H1 (cell line): ENCODE measurements around the gene TPPP2. TPM values are rescaled to one million over a fixed set of nuclear protein-coding genes. Genes with fewer than 3 reads are reported as not detected.
"Not testable (repeated sequence)": the region's sequence is repeated elsewhere in the genome, so short reads cannot be mapped to it uniquely, and the experiment has no call there.

Experiments
- CTCF ChIA-PET: fragments of 300-600 bp; sonication (Branson Sonifier 250); formaldehyde crosslinking; loops from one replicate; lab custom pipeline; 2021; ENCODE audit not compliant: partially characterized antibody; lab: Charles Lee
- POLR2A ChIA-PET: fragments of 300-600 bp; sonication (Branson Sonifier 250); formaldehyde crosslinking; loops from one replicate; lab custom pipeline; 2021; ENCODE audit warnings: inconsistent platforms; ENCODE audit not compliant: partially characterized antibody; lab: Charles Lee
- DNase-seq, 2 experiments: peaks; one replicate each; pipeline versions ENCODE4 v3.0.0 to v3.0.0-alpha.2; 2010 to 2022; ENCODE audit warnings: low spot score in 2 of 2, low read depth in 1 of 2, mixed read lengths in 1 of 2
- FAIRE-seq: peaks from 2 replicates; lab custom pipeline; 2011; peaks lifted over from hg19 to GRCh38; lab: Jason Lieb, UNC
- H2AFZ ChIP-seq: 2 replicates; pipeline ENCODE4 v1.8.1; 2012; ENCODE audit warnings: low read length, inconsistent platforms
- H2AK5ac ChIP-seq: 2 replicates; pipeline ENCODE4 v1.6.1; 2013; ENCODE audit warnings: low read depth, low read length
- H2BK120ac ChIP-seq: replicated peaks from 2 replicates; pipeline ENCODE3; 2013; ENCODE audit warnings: low read depth, low read length, inconsistent platforms
- H2BK12ac ChIP-seq: 2 replicates; pipeline ENCODE4 v1.6.1; 2013; ENCODE audit warnings: low read depth, low read length
- H2BK15ac ChIP-seq: 2 replicates; pipeline ENCODE4 v1.6.1; 2013; ENCODE audit warnings: low read length
- H2BK20ac ChIP-seq: 2 replicates; pipeline ENCODE4 v1.6.1; 2013; ENCODE audit warnings: low read length
- H2BK5ac ChIP-seq: 2 replicates; pipeline ENCODE4 v1.6.1; 2013; ENCODE audit warnings: low read depth, low read length
- H3K14ac ChIP-seq: 2 replicates; pipeline ENCODE4 v1.6.1; 2013; ENCODE audit warnings: inconsistent platforms; ENCODE audit not compliant: insufficient read length
- H3K18ac ChIP-seq: 2 replicates; pipeline ENCODE4 v1.6.1; 2013; ENCODE audit warnings: low read length; ENCODE audit errors: extremely low read depth
- H3K23ac ChIP-seq: 2 replicates; pipeline ENCODE4 v1.6.1; 2013; ENCODE audit warnings: inconsistent platforms; ENCODE audit not compliant: insufficient read length
- H3K23me2 ChIP-seq: 2 replicates; pipeline ENCODE4 v1.6.1; 2013; ENCODE audit warnings: low read depth, low read length
- H3K27ac ChIP-seq: 2 replicates; pipeline ENCODE4 v1.6.1; 2011; ENCODE audit warnings: low read depth, low read length, inconsistent platforms
- H3K27me3 ChIP-seq, 4 experiments: replicated peaks in 1 of 4; 1 replicate in 1 of 4; 2 replicates in 3 of 4; pipeline versions ENCODE4 v1.6.1 to v1.8.1; 2011 to 2013; ENCODE audit warnings: low read length in 3 of 4, mild to moderate bottlenecking in 3 of 4, inconsistent platforms in 2 of 4, mixed read lengths in 2 of 4, moderate library complexity in 1 of 4; ENCODE audit not compliant: control insufficient read depth in 3 of 4, insufficient read depth in 3 of 4; ENCODE audit errors: extremely low read depth in 1 of 4
- H3K36me3 ChIP-seq, 4 experiments: 2 replicates each; pipeline versions ENCODE4 v1.6.1 to v1.8.1; 2011 to 2013; ENCODE audit warnings: mild to moderate bottlenecking in 4 of 4, low read length in 3 of 4, moderate library complexity in 2 of 4, control low read depth in 1 of 4, inconsistent platforms in 1 of 4; ENCODE audit not compliant: insufficient read depth in 4 of 4, control insufficient read depth in 2 of 4
- H3K4ac ChIP-seq: replicated peaks from 2 replicates; pipeline ENCODE3; 2013; ENCODE audit warnings: low read length, low read depth, mixed read lengths, inconsistent platforms; ENCODE audit not compliant: insufficient read length
- H3K4me1 ChIP-seq, 4 experiments: replicated peaks in 1 of 4; 1 replicate in 1 of 4; 2 replicates in 3 of 4; pipeline versions ENCODE4 v1.6.1 to v1.8.1; 2011 to 2013; ENCODE audit warnings: low read length in 3 of 4, inconsistent platforms in 2 of 4, mixed read lengths in 1 of 4; ENCODE audit not compliant: insufficient read depth in 4 of 4, control insufficient read depth in 3 of 4
- H3K4me2 ChIP-seq, 2 experiments: 2 replicates each; pipeline versions ENCODE4 v1.6.1 to v1.8.1; 2011 to 2013; ENCODE audit warnings: low read depth in 2 of 2, low read length in 2 of 2, control low read depth in 1 of 2, inconsistent platforms in 1 of 2, mild to moderate bottlenecking in 1 of 2; ENCODE audit not compliant: insufficient read depth in 1 of 2
- H3K4me3 ChIP-seq, 4 experiments: fragments of 200-600, 300-600 bp in 1 of 4; sonication (generic), shearing (Covaris generic), sonication (Bioruptor Twin) in 1 of 4; 2 replicates each; pipeline versions ENCODE4 v1.5.1 to v1.8.1; 2011 to 2016; ENCODE audit warnings: low read length in 4 of 4, low read depth in 3 of 4, control low read depth in 2 of 4, inconsistent platforms in 2 of 4, mild to moderate bottlenecking in 2 of 4, mixed read lengths in 1 of 4, moderate library complexity in 1 of 4; ENCODE audit not compliant: insufficient read depth in 2 of 4; ENCODE audit errors: extremely low read depth in 1 of 4
- H3K56ac ChIP-seq: replicated peaks from 2 replicates; pipeline ENCODE3; 2013; ENCODE audit warnings: low read depth, mild to moderate bottlenecking, mixed read lengths, low read length, inconsistent platforms; ENCODE audit not compliant: insufficient read length
- H3K79me1 ChIP-seq: 2 replicates; pipeline ENCODE4 v1.6.1; 2013; ENCODE audit warnings: low read depth, low read length, control low read depth
- H3K79me2 ChIP-seq, 2 experiments: 2 replicates each; pipeline versions ENCODE4 v1.6.1 to v1.8.1; 2012 to 2013; ENCODE audit warnings: low read length in 2 of 2, mild to moderate bottlenecking in 2 of 2, inconsistent platforms in 1 of 2; ENCODE audit not compliant: insufficient read depth in 2 of 2, control insufficient read depth in 1 of 2
- H3K9ac ChIP-seq, 4 experiments: replicated peaks in 1 of 4; 1 replicate in 1 of 4; 2 replicates in 3 of 4; pipeline versions ENCODE4 v1.6.1 to v1.8.1; 2011 to 2013; ENCODE audit warnings: low read depth in 3 of 4, low read length in 3 of 4, control low read depth in 2 of 4, mild to moderate bottlenecking in 2 of 4, moderate library complexity in 2 of 4, inconsistent platforms in 1 of 4; ENCODE audit errors: extremely low read depth in 1 of 4
- H3K9me3 ChIP-seq, 2 experiments: 2 replicates each; pipeline versions ENCODE4 v1.6.1 to v1.8.1; 2012 to 2013; ENCODE audit warnings: mild to moderate bottlenecking in 2 of 2, moderate library complexity in 2 of 2, control low read depth in 1 of 2, inconsistent platforms in 1 of 2, low read depth in 1 of 2, low read length in 1 of 2, mixed read lengths in 1 of 2; ENCODE audit not compliant: insufficient read depth in 2 of 2
- H4K20me1 ChIP-seq, 2 experiments: replicated peaks in 1 of 2; 2 replicates each; pipeline versions ENCODE3 to v1.8.1; 2011 to 2013; ENCODE audit warnings: inconsistent platforms in 2 of 2, low read length in 2 of 2, mild to moderate bottlenecking in 1 of 2; ENCODE audit not compliant: insufficient read depth in 2 of 2, control insufficient read depth in 1 of 2
- H4K5ac ChIP-seq: 2 replicates; pipeline ENCODE4 v1.6.1; 2013; ENCODE audit warnings: low read length, low read depth, mixed read lengths, inconsistent platforms; ENCODE audit not compliant: insufficient read length
- H4K8ac ChIP-seq: 2 replicates; pipeline ENCODE4 v1.8.0; 2013; ENCODE audit warnings: mild to moderate bottlenecking, moderate library complexity, low read length, inconsistent platforms; ENCODE audit not compliant: insufficient read depth; ENCODE audit errors: extremely low read depth
- H4K91ac ChIP-seq: replicated peaks from 2 replicates; pipeline ENCODE3; 2013; ENCODE audit warnings: low read length, mixed read lengths, inconsistent platforms; ENCODE audit not compliant: insufficient read length
- WGBS, 2 experiments: shearing (Covaris generic) in 1 of 2; methylation state at CpG; one replicate each; pipeline versions ENCODE4 v1.1.6 to v1.1.7; 2013 to 2015; ENCODE audit warnings: low lambda C conversion rate in 2 of 2, mixed read lengths in 2 of 2, inconsistent platforms in 1 of 2, low coverage in 1 of 2, missing lambda C conversion rate in 1 of 2; ENCODE audit not compliant: insufficient replicate concordance in 2 of 2, insufficient coverage in 1 of 2, insufficient read length in 1 of 2; ENCODE audit errors: extremely low coverage in 1 of 2, missing lambda C conversion rate in 1 of 2; 5-methylcytosine and 5-hydroxymethylcytosine counted together
- polyA plus RNA-seq, 7 experiments: library from polyadenylated mRNA; depleted of rRNA in 3 of 7; stranded (reverse) in 5 of 7; unstranded in 2 of 7; fragments of >200 nt in 5 of 7; fragments of 200-250 nt in 2 of 7; gene quantifications; 1 replicate in 5 of 7; 2 replicates in 1 of 7; 4 replicates in 1 of 7; pipeline versions ENCODE4 v1.2.1 to v1.2.3, GENCODE V29; 2011 to 2013; ENCODE audit warnings: missing spikeins in 2 of 7, mixed read lengths in 2 of 7
- total RNA-seq: library from RNA; stranded (reverse); fragmentation: NEBNext Ultra II Directional; extraction: Animal tissue kit (Norgen Biotek cat#: 25700); gene quantifications from 2 replicates; pipeline ENCODE4 v1.2.1, GENCODE V29; 2021

The TPPP2 gene
- total and polyA plus RNA-seq, 2 of the 8 experiments (the other 6 are each of a cell fraction or from before 2014, with no cell fraction given): not detected

- H2AK5ac ChIP-seq, H4K8ac ChIP-seq, H2BK12ac ChIP-seq, H3K18ac ChIP-seq, DNase-seq, H3K9me3 ChIP-seq, H2BK120ac ChIP-seq, H3K27me3 ChIP-seq, H3K79me2 ChIP-seq, H3K4me1 ChIP-seq, H3K9ac ChIP-seq, H3K4me2 ChIP-seq, FAIRE-seq, H3K56ac ChIP-seq, H3K4me3 ChIP-seq, H3K23me2 ChIP-seq, H3K23ac ChIP-seq, H3K79me1 ChIP-seq, H3K27ac ChIP-seq, H2AFZ ChIP-seq, H4K91ac ChIP-seq, H2BK5ac ChIP-seq, H4K20me1 ChIP-seq, H3K36me3 ChIP-seq, H2BK20ac ChIP-seq, H3K4ac ChIP-seq, H2BK15ac ChIP-seq, H4K5ac ChIP-seq, H3K14ac ChIP-seq: not testable (repeated sequence)
- CTCF ChIA-PET: interaction anchor here (2.0 to 16.1 kb wide), 5 partner anchors 8 to 85 kb away, joined by 4 to 371 read pairs (median 138); partner anchors contain the start of genes RNASE13, RNASE7, SLC39A2 and TPPP2
- POLR2A ChIA-PET: interaction anchor here (1.0 to 1.2 kb wide), 2 partner anchors 79 to 86 kb away, joined by 3 read pairs; no protein-coding TSS in a partner anchor
- WGBS, 2 experiments: 78% methylated on average over 3 of the region's 3 CpGs; no CpG with 5 or more reads in 1 of the 2 experiments
These were observed 20.3 kb upstream of the TPPP2 start for GRCh38 chr14:21009721-21010120.
